Uterus (tissue), 4 donors: ENCODE measurements around the gene PACS1. TPM values are rescaled to one million over a fixed set of nuclear protein-coding genes. Genes with fewer than 3 reads are reported as not detected.

Experiments used
- DNase-seq, 2 donors: peaks; one replicate each; pipeline ENCODE4 v3.0.0-alpha.2; 2019 to 2020
- H3K27ac ChIP-seq, 2 donors: fragments of 200-600 bp; sonication (generic); 1 replicate in 1 of 2; 2 replicates in 1 of 2; pipeline ENCODE4 v1.5.1; 2016 to 2018
- H3K27me3 ChIP-seq, 2 donors: fragments of 200-600 bp; sonication (generic); one replicate each; pipeline ENCODE4 v1.5.1; 2018 to 2019; ENCODE audit warnings: control low read depth in 1 of 2
- H3K36me3 ChIP-seq, 2 donors: fragments of 200-600 bp; sonication (generic); one replicate each; pipeline ENCODE4 v1.5.1; 2019; ENCODE audit warnings: control low read depth in 1 of 2
- H3K4me1 ChIP-seq, 2 donors: fragments of 200-600 bp; sonication (generic); one replicate each; pipeline ENCODE4 v1.5.1; 2018 to 2019; ENCODE audit warnings: control low read depth in 1 of 2
- H3K4me3 ChIP-seq, 2 donors: fragments of 200-600 bp; sonication (generic); 1 replicate in 1 of 2; 2 replicates in 1 of 2; pipeline ENCODE4 v1.5.1; 2018 to 2019; ENCODE audit warnings: mild to moderate bottlenecking in 1 of 2
- H3K9me3 ChIP-seq, 2 donors: fragments of 200-600 bp; sonication (generic); one replicate each; pipeline ENCODE4 v1.5.1; 2019; ENCODE audit warnings: control low read depth in 1 of 2
- CTCF ChIP-seq, 4 experiments: fragments of 200-600 bp in 2 of 4; fragments of 450-650 bp in 2 of 4; sonication (generic) in 2 of 4; IDR thresholded peaks; one replicate each; pipeline ENCODE4 v1.5.1; 2016 to 2019; ENCODE audit warnings: antibody characterized with exemption in 4 of 4, mild to moderate bottlenecking in 2 of 4, moderate library complexity in 1 of 4
- POLR2A ChIP-seq, 2 donors: fragments of 450-650 bp; IDR thresholded peaks; one replicate each; pipeline ENCODE4 v1.6.1; 2016; ENCODE audit warnings: antibody characterized with exemption in 2 of 2, mild to moderate bottlenecking in 1 of 2, moderate library complexity in 1 of 2
- intact Hi-C: fragments of 100-400 bp; cut with DNase I; formaldehyde crosslinking; loops from one replicate; pipeline ENCODE4 v1.15.1; 2023; ENCODE audit warnings: low total_unique reads
- total RNA-seq, 4 donors: library from RNA; depleted of rRNA in 3 of 4; stranded (reverse); fragments of >200 nt in 3 of 4; gene quantifications; one replicate each; pipeline versions ENCODE4 v1.1.0 to v1.2.4, GENCODE V29; 2014 to 2023
- donor health status: DM: yes; HTN: yes; CAD: no.

PACS1 gene
- total RNA-seq, 4 donors from 2014 or later = 2.9 to 79.2 (median 57.2) TPM

GRCh38 chr11:66287889-66288670 lies 218.0 kb downstream of the PACS1 start:
- no peak for DNase-seq
- TF ChIP-seq POLR2A (IDR thresholded peaks at IDR 0.05) = no peak
- intact Hi-C loops = loop anchor here (10.0 kb wide), 1 partner anchor 63 kb away; no protein-coding TSS in a partner anchor
- Histone ChIP-seq H3K4me3 (peak overlapping the region; percentile 84 to 96), H3K4me1 (peaks cover 0 to 19% of the 10 kb centered on the region in 2 donors), H3K9me3 (no peaks in the 10 kb centered on the region), H3K36me3 (no peaks in the 10 kb centered on the region), H3K27me3 (peaks cover 4 to 7% of the 10 kb centered on the region in 2 donors), H3K27ac (peak overlapping the region; percentile 81 to 98)

GRCh38 chr11:66288671-66289547 lies 218.8 kb downstream of the PACS1 start, which contains the start of gene YIF1A:
Gene YIF1A, minus strand, starts transcription at chr11:66289143. Its CDS starts 158 bp downstream, at chr11:66288985.
- Histone ChIP-seq H3K4me1 (peaks cover 0 to 19% of the 10 kb centered on the region in 2 donors), H3K9me3 (no peaks in the 10 kb centered on the region), H3K4me3 (peak within 1 kb of the TSS; percentile 84 to 96), H3K27ac (peak within 1 kb of the TSS; percentile 86 to 98), H3K27me3 (peaks cover 7 to 12% of the 10 kb centered on the region in 2 donors), H3K36me3 (no peaks in the 10 kb centered on the region)
- TF ChIP-seq POLR2A (IDR thresholded peaks at IDR 0.05) (peak; percentile 94 to 98), CTCF (IDR thresholded peaks at IDR 0.05) (peak in 1 of 4 experiments; percentile 21)
- intact Hi-C loops = loop anchor here (10.0 kb wide), 1 partner anchor 64 kb away; no protein-coding TSS in a partner anchor
- peak; percentile 98 to 99 for DNase-seq

- no peaks in the 10 kb centered on the region for H3K36me3 ChIP-seq
- peaks cover 7 to 13% of the 10 kb centered on the region in 2 donors for H3K27me3 ChIP-seq
- peaks cover 0 to 19% of the 10 kb centered on the region in 2 donors for H3K4me1 ChIP-seq
- H3K4me3 ChIP-seq = peak overlapping the region; percentile 84 to 96
- H3K27ac ChIP-seq = peak overlapping the region; percentile 86 to 98
- intact Hi-C loops = loop anchor here (10.0 kb wide), 1 partner anchor 65 kb away; no protein-coding TSS in a partner anchor
- no peaks in the 10 kb centered on the region for H3K9me3 ChIP-seq
- TF ChIP-seq CTCF (IDR thresholded peaks at IDR 0.05) = peak in 1 of 4 experiments; percentile 13
- no peak for TF ChIP-seq POLR2A (IDR thresholded peaks at IDR 0.05)
- no peak for DNase-seq
Observed at GRCh38 chr11:66289548-66290329, 219.7 kb downstream of the PACS1 start.

GRCh38 chr11:66290330-66290621 lies 220.2 kb downstream of the PACS1 start:
- no peak for TF ChIP-seq POLR2A (IDR thresholded peaks at IDR 0.05)
- no peak for TF ChIP-seq CTCF (IDR thresholded peaks at IDR 0.05)
- no peak overlapping the region for H3K27ac ChIP-seq
- no peaks in the 10 kb centered on the region for H3K36me3 ChIP-seq
- intact Hi-C loops = no loop called here
- DNase-seq = no peak
- H3K9me3 ChIP-seq = no peaks in the 10 kb centered on the region
- H3K4me3 ChIP-seq = no peak overlapping the region
- peaks cover 7 to 13% of the 10 kb centered on the region in 2 donors for H3K27me3 ChIP-seq
- H3K4me1 ChIP-seq = peaks cover 0 to 19% of the 10 kb centered on the region in 2 donors

GRCh38 chr11:66291303-66291705 lies 221.2 kb downstream of the PACS1 start:
- Histone ChIP-seq H3K36me3 (no peaks in the 10 kb centered on the region), H3K27me3 (peaks cover 7 to 13% of the 10 kb centered on the region in 2 donors), H3K4me1 (peaks cover 0 to 19% of the 10 kb centered on the region in 2 donors), H3K9me3 (no peaks in the 10 kb centered on the region), H3K27ac (no peak overlapping the region), H3K4me3 (no peak overlapping the region)
- TF ChIP-seq CTCF (IDR thresholded peaks at IDR 0.05) (no peak), POLR2A (IDR thresholded peaks at IDR 0.05) (no peak)
- no peak for DNase-seq
- intact Hi-C loops = no loop called here
